MM.1S (cell line): ENCODE measurements around the gene ARHGEF25.

Source experiments
- CTCF ChIP-seq: fragments of 300-600 bp; sonication (generic); IDR thresholded peaks from 2 replicates; pipeline ENCODE4 v1.5.1; 2016; ENCODE audit warnings: antibody characterized with exemption, low read length, mixed read lengths
- EZH2 ChIP-seq: fragments of 300-600 bp; sonication (generic); optimal IDR thresholded peaks from 2 replicates; pipeline ENCODE3; 2017; ENCODE audit warnings: low read depth, mild to moderate bottlenecking, antibody characterized with exemption, low read length, mixed read lengths
- EZH2phosphoT487 ChIP-seq: fragments of 300-600 bp; sonication (generic); IDR thresholded peaks from 2 replicates; pipeline ENCODE4 v1.6.1; 2018; ENCODE audit warnings: antibody characterized with exemption, low read length

DNA sequence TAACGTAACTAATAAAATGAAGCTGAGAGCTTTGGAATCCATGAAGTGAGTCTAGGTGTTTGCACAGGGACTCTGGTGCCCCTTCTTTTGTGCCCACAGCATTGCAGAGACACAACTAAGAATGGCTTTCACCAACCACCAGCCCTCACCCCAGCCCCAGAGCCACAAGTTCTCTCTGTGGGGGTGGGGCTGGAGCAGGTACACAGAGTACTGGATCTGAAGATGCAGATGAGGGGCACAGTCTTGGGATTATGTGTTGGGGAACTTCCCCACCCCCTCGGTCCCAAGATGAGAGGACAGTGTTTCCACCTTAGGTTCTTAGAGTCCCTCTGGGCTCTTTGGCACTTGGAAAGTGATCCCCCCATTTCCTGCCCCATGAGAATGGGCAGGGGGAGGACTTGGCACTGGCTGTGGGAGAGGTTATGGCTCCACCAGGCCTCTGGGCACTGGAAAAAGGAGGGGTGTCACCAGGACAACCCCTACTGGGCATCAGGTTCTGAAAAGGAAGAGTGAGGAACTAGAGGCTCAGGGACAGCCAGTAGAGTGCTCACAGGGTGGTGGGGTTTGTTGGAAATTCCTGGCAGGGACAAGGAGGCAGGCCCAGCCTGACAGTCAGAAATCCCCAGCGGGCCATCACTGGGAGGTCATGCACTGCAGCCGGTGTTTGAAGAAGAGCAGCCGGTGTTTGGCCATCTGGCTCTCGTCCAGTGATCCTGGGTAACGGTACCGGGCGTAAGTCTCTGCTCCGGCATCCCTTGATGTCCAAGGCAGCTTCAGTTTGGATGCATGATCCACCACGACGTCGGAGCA, 15.1 kb downstream of the ARHGEF25 start:
- TF ChIP-seq CTCF = no peak
- no peak for TF ChIP-seq EZH2
- no peak for TF ChIP-seq EZH2phosphoT487
